GM06990 (cell line): ENCODE data around the gene PRR9.

ENCODE experiments used
- DNase-seq: peaks from one replicate; pipeline ENCODE4 v3.0.0-alpha.2; 2011; ENCODE audit not compliant: insufficient read length; ENCODE audit errors: extremely low read depth
- H3K27me3 ChIP-seq: replicated peaks from 2 replicates; pipeline ENCODE4 v1.6.0; 2011; ENCODE audit warnings: low read length; ENCODE audit not compliant: control insufficient read depth, insufficient read depth
- H3K36me3 ChIP-seq: 2 replicates; pipeline ENCODE4 v1.5.1; 2011; ENCODE audit warnings: low read length; ENCODE audit not compliant: control insufficient read depth, insufficient read depth
- H3K4me3 ChIP-seq: replicated peaks from 2 replicates; pipeline ENCODE4 v1.5.1; 2011; ENCODE audit warnings: low read depth, mild to moderate bottlenecking, control low read depth, low read length
- TF ChIP-seq, protein P1 (sequence below): IDR thresholded peaks from 2 replicates; pipeline ENCODE4 v1.5.1; 2011; ENCODE audit warnings: low read length, control low read depth, mild to moderate bottlenecking, inconsistent platforms; ENCODE audit not compliant: insufficient read depth, poor library complexity, severe bottlenecking

Gene PRR9

DNA sequence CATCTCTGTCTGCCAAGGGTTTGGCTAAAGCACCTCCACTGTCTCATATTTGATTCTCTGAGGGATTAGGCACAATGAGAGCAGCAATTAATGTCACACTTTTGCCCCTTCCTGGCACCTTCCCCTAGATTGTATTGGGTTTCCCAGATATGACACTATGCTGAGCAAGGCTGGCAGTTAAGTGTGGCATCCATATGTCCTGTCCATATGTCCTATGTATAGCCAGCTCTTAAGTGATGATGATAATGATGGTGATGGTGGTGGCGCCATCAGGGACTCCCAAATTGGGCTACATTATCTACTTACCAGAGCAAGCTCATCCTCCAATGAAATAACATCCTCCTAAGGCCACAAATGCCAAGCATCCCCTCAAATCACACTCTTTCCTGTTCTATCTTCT, 28.6 kb downstream of the PRR9 start:
- Histone ChIP-seq H3K4me3 (no peak overlapping the region), H3K36me3 (no peaks in the 10 kb centered on the region), H3K27me3 (no peaks in the 10 kb centered on the region)
- TF ChIP-seq, protein P1, sequence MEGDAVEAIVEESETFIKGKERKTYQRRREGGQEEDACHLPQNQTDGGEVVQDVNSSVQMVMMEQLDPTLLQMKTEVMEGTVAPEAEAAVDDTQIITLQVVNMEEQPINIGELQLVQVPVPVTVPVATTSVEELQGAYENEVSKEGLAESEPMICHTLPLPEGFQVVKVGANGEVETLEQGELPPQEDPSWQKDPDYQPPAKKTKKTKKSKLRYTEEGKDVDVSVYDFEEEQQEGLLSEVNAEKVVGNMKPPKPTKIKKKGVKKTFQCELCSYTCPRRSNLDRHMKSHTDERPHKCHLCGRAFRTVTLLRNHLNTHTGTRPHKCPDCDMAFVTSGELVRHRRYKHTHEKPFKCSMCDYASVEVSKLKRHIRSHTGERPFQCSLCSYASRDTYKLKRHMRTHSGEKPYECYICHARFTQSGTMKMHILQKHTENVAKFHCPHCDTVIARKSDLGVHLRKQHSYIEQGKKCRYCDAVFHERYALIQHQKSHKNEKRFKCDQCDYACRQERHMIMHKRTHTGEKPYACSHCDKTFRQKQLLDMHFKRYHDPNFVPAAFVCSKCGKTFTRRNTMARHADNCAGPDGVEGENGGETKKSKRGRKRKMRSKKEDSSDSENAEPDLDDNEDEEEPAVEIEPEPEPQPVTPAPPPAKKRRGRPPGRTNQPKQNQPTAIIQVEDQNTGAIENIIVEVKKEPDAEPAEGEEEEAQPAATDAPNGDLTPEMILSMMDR: no peak
- no peak for DNase-seq

DNA sequence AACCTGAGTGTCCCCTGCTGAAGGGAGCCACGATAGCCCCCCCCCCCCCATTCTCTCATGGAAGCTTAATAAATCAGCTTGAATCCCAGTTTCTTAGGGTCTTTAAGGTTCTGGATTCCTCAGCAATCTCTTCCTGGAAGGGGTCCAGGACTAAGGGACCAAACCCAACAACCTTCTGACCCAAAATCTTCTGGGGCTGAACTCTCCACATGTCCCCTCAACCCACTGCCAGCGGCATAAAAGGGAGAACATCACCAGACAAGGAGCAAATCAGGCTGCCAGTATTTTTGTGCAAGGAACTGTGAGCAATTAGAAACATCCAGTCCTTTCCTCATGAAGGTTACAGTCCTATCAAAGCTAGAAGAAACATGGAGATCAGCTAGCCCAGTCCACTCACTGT, 29.4 kb downstream of the PRR9 start:
- no peak overlapping the region for H3K4me3 ChIP-seq
- no peaks in the 10 kb centered on the region for H3K27me3 ChIP-seq

DNA sequence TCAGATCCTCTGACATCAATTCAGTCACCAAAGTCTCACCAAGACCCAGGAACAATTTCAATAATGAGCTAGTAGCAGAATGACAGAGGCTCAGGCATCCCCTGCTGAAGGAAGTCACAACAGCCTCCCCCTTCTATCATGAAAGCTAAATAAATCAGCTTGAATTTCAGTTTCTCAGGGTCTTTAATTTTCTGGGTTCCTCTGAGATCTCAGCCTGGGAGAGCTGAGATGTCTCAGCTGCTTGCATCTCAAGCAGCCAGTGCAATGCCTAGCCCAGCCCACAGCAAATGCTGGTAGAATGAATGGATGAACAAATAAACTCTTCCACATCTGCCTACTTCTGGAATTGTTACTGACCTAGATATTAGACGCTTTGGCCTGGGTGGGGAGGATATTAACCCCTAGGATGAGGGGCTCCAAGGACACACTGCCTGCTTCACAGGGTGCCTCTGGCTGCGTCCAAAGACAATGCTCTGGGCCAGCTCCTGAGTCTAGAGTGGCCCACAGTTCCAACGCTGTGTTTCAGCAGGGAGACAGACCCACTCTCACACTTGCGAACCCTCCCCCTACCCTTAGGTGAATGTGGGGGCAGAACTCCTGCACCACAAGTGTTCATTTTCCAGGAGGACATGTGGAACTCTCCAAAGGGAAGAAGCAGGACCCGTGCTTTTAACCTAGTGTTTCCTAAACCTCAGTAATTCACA, 30.9 kb downstream of the PRR9 start:
- H3K27me3 ChIP-seq: no peaks in the 10 kb centered on the region
- H3K36me3 ChIP-seq: no peaks in the 10 kb centered on the region

More for the DNA sequence above, 29.4 kb downstream of the PRR9 start:
- H3K36me3 ChIP-seq: no peaks in the 10 kb centered on the region
- TF ChIP-seq, protein P1: no peak
- no peak for DNase-seq

DNA sequence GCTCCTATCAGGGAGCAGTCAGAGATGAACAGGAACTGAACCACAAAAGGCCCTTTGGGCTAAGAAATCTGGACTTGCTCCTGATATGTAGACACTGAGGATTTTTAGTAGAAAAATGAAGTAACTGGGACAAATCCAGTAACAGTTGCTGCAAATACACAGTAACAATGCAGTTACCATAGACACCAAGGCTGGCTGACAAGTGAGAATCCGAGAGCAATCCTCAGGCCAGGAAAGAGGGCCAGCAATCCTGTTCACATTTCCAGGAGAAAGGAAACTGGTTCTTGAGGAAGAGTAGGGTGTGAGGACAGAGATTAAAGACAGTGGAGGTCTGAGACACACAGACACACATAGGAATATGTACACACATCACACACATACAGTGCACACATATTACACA, 32.8 kb downstream of the PRR9 start:
- TF ChIP-seq, protein P1: no peak
- H3K4me3 ChIP-seq: no peak overlapping the region
- no peak for DNase-seq
- H3K27me3 ChIP-seq: no peaks in the 10 kb centered on the region
- no peaks in the 10 kb centered on the region for H3K36me3 ChIP-seq

More for the DNA sequence above, 30.9 kb downstream of the PRR9 start:
- H3K4me3 ChIP-seq: no peak overlapping the region
- TF ChIP-seq, protein P1: no peak
- DNase-seq: no peak

DNA sequence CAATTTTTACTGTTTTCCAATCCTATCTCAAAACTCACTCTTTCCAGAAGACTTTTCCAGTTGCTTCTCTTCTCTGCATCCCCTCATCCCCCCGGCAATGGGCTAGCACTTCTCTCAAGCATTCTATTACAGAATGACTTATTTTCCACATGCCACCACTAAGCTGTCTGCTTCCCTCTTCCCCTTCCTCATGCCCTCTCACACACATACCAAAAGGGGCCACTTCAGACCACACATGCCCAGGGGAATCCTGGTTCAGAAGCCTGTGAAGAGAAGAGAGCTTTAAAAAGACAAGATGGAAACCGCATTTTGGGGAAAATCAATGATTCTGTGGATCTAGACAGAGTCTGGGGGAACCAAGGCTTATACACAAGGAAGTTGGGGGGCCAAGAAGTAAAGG, 33.7 kb downstream of the PRR9 start:
- TF ChIP-seq, protein P1: no peak
- Histone ChIP-seq H3K4me3 (no peak overlapping the region), H3K36me3 (no peaks in the 10 kb centered on the region), H3K27me3 (no peaks in the 10 kb centered on the region)
- no peak for DNase-seq

DNA sequence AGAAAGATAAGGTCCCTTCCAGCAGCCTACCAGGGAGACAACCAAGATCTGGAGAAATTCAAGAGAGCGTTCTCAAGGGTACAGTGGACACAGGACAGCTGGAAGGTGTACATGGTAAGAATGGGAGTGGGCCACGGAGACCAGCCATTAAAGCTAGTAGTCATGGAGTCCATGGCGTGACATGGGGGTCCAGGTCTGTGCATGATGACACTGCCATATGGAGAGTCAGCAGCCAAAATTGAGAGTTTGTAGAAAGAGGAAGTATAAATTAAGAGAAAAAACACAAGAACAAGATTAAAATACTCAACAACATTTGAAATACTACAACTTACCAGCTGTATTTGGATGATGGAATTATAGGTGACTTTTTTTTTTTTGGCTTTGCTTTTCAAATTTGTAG, 34.2 kb downstream of the PRR9 start:
- no peak for DNase-seq
- H3K36me3 ChIP-seq: no peaks in the 10 kb centered on the region
- TF ChIP-seq, protein P1: no peak
- H3K4me3 ChIP-seq: no peak overlapping the region
- H3K27me3 ChIP-seq: no peaks in the 10 kb centered on the region
